GM18499 (cell line): ENCODE results near the gene RNF167.
"Not testable (repeated sequence)": the region's sequence is repeated elsewhere in the genome, so short reads cannot be mapped to it uniquely, and the experiment has no call there.

Source experiments
- ATAC-seq: cut with Tn5 transposase; IDR thresholded peaks from one replicate; pipeline ENCODE4 v1.9.1; 2021; ENCODE audit warnings: moderate number of reproducible peaks; ENCODE audit not compliant: insufficient read depth, unreplicated experiment

The RNF167 gene

DNA sequence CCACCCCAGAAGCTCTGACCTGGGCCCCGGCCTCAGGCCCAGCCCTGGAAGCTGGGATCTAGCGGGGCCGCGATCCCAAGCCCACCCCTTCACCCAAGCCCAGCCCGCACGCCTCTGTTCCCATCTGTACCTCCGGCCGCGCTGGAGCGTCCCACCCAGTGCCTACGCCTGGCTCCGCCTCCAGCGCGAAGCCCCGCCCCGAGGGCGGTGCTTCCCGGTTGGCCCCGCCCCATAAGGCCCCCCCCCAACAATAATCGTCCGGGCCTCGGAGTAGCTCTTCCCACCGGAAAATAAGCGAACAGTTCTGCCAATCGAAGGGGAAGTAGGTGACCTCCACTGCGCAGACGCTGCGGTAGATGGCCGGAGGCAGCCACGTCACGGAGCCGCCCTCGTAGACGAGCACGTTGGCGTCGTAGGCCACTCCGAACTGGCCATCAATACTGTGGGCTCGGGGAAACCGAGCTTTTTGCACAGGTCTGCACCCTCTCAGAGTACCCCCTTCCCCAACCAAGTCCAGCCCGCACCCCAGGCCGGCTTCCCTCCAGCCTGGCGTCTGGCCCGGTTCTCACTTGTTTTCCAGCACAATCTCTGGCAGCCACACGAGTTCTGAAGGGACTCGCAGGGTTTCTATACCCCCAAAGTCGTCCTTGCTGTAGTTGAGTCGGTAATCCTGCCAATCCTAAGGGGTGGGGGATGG is 38.3 kb upstream of the RNF167 start:
- no peak for ATAC-seq

DNA sequence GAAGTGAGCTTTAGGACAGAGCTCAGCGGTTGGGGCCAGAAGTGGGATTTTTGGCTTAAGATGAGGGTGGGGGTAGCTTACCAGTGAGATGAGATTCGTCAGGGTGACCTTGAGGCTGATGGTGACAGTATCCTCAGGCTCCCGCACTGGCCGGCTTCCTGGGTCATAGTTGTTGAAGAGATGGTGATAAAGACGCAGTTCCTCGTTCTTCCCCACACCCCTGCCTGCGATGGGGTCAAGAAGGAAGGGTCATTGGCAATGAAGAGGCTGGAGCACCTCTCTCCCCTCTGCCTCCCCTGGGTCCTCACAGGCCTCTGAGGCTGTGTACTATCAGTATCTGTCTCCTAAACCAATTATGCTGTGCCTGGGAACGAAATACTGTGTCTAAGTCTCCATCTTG is 37.5 kb upstream of the RNF167 start:
- no peak for ATAC-seq

DNA sequence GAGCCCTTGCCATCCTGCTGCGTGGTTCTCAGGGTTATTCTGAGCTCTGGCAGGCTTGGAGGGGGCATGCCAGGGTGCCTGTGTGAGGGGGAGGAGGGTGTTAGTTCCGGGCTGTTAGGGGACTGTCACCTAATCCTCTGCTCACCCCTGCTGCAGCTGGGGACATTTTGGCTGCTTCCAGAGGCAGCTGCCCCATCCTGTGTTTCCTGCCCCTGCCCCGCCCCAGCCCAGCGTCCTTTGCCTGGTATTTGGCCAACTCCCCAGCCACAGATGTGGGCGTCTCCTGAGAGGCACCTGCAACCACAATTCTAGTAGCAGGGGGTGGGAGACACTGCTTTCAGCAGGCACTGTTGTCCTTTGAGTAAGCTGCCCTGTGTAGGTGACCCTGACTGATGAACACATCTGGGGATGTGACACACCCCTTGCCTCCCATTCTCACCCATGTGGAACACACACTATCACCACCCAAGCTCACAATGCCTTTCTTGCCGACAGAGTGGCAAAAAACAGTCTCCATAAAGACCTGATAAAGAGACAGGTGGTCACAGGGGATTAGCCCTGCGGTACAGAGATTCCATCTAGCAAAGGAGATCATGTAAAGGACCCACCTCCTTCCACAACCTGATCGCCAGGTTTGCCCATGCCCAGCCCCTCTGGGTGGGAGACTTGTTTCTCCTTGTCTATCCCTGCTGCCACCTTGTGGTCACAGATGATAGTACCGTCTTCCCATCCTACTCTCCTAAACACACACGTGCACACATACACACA is 36.8 kb upstream of the RNF167 start, which contains the start of gene CHRNE:
Gene CHRNE, minus strand, starts transcription at position 48 of the 768 bp plus-strand sequence. Its CDS starts 35 bp downstream, at position 13.
- no peak for ATAC-seq

DNA sequence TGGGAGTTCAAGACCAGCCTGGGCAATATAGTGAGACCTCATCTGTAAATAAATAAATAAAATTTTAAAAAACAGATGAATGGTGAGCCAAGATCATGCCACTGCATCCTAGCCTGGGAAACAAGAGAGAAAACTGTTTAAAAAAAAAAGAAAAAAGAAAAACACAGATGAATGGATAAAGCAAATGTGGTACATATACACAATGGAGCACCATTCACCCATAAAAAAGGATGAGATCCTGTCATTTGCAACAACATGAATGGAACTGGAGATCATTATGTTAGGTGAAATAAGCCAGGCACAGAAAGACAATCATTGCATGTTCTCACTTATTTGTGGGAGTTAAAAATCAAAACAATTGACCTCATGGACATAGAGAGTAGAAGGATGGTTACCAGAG is 33.4 kb upstream of the RNF167 start:
- ATAC-seq = not testable (repeated sequence)

DNA sequence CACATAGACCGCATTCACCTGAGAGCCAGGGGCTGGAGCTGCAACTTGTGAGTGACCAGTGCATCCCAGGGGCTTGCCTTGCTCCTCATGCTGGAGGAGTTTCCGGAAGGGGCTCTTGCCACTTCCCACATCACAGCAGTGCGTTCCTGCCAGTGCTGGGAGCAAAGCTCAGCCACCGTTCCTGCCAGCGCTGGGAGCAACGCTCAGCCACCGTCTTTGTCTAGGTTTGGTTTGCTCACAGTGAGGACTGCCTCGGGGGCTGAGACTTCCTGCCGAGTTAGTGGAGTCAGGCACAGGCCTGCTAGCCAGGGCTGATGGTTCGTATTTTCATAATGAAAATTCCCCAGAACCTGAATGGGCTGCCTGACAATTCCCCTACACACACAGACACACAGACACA is 31.8 kb upstream of the RNF167 start:
- ATAC-seq = no peak

DNA sequence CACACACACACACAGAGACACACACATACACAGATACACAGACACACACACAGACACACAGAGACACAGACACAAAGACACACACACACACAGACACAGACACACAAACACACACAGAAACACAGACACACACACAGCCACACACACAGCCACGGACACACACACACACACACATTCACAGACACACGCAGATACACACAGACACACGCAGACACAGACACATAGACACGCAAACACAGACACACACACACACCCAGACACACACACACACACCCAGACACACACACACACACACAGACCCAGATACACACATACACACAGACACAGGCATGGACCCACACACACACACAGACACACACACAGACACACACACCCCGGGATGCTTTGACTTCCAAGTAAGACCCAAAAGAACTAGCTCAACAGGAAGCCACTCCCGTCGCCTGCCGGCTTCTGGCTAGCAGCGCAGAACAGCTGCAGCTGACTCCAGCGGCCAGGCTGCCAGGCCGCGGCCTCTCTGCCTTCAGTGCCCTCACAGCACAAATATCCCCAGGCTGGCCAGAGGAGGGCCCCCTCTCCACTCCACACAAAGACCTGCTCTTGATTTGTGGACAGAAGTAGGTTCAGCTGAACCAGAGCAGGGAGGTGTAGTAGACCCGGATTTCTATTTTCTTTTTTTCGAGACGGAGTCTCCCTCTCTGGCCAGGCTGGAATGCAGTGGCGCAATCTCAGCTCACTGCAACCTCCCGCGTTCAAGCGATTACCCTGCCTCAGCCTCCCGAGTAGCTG is 31.2 kb upstream of the RNF167 start:
- no peak for ATAC-seq

DNA sequence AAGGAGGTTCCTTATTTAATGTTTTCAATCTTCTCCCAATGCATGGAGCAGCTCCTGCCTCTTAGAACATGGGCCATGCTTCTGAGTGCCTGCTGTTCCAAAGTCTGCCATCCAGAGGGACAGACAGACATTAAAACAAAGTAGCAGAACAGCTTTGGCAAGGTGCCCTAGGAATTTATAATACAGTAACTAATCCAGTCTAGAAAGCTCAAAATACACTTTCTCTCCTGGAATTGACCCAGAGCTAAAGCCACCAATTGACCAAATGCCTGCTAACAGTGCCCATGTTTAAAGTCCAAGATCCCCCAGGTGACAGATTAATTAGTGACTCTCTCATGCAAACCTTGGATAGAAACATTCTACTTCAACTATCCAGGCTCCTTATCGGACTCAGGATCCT is 26.1 kb upstream of the RNF167 start:
- ATAC-seq = no peak

DNA sequence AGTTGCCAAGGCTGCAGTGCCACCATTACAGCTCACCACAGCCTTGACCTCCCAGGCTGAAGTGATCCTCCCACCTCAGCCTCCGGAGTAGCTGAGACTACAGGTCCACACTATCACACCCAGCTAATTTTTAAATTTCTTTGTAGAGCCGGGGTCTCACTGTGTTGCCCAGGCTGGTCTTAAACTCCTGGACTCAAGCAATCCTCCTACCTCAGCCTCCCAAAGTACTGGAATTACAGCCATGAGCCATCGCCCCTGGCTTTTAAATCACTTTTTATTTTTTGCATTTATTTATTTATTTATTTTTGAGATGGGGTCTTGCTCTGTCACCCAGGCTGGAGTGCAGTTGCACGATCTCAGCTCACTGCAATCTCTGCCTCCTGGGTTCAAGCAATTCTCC is 25.5 kb upstream of the RNF167 start:
- ATAC-seq = not testable (repeated sequence)

DNA sequence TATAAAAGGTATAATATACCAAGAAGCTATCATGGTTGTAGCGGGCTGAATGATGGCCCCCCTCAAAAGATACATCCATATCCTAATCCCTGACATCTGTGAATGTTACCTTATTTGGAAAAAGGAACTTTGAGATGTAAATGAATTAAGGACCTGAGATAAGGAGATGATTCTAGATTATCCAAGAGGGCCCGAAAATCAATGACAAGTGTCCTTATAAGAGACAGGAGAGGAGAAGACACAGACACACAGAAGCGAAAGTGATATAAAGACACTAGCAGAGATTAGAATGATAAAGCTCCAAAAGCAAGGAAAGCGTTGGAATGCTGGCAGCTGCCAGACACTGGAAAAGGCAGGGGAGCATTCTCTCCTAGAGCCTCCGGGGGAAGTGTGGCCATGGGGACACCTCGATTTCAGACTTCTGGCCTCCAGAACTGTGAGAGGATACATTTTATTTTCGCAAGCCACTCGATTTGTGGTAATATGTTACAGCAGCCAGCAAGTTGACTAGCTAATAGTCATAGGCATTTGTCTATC is 20.5 kb upstream of the RNF167 start:
- ATAC-seq = no peak

DNA sequence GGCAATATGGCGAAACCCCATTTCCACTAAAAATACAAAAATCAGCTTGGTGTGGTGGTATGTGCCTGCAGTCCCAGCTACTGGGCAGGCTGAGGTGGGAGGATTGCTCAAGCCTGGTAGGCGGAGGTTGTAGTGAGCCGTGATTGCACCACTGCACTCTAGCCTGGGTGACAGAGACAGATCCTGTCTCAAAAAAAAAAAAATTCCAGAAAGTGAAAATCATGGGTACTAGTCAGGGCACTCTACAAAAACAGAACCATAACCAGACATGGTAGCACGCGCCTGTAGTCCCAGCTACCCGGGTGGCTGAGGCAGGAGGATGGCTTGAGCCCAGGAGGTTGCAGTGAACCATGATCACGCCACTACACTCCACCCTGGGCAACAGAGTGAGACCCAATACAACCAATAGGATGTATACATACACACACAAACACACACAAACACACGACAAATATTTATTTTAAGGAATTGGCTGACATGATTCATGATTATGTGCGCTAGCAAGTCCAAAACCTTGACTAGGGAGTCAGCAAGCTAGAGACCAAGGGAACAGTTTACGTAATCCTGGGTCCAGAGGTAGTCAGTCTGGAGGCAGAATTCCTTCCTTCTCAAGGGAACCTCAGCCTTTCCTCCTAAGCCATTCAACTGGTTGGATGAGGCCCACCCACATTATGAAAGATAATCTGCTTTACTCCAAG is 19.6 kb upstream of the RNF167 start:
- no peak for ATAC-seq

DNA sequence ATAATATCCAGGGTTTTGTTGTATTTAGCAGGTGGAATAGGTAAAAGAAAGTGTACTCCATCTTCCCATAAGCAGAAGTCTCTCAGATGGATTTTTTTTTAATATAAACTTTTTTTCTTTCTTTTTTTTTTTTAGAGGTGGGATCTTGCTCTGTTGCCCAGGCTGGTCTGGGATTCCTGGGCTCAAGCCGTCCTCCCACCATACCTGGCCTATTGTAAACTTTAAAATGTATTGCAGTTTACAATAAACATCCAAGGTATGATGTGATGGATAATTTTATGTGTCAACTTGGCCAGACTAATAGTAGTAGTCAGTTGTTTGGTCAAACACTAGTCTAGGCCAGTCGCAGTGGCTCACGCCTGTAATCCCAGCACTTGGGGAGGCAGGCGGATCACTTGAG is 18.7 kb upstream of the RNF167 start:
- ATAC-seq = no peak

DNA sequence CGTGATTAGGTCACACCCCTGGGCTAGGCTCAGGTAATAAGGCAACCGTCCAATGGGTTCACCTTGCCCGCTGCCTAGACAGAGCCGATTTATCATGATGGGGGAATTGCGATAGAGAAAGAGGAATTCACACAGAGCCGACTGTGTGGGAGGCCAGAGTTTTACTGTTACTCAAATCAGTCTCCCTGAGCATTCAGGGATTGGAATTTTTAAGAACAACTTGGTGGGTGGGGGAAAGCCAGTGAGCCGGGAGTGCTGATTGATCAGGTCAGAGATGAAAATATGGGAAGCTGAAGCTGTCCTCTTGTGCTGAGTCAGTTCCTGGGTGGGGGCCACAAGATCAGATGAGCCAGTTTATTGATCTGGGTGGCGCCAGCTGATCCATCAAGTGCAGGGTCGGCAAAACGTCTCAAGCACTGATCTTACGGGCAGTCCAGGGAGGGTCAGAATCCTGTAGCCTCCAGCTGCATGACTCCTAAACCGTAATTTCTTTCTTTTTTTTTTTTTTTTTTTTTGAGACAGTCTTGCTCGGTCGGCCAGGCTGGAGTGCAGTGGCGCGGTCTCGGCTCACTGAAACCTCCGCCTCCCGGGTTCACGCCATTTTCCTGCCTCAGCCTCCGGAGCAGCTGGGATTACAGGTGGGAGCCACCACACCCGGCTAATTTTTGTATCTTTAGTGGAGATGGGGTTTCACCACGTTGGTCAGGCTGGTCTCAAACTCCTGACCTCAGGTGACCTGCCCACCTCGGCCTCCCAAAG is 13.3 kb upstream of the RNF167 start:
- ATAC-seq = not testable (repeated sequence)

DNA sequence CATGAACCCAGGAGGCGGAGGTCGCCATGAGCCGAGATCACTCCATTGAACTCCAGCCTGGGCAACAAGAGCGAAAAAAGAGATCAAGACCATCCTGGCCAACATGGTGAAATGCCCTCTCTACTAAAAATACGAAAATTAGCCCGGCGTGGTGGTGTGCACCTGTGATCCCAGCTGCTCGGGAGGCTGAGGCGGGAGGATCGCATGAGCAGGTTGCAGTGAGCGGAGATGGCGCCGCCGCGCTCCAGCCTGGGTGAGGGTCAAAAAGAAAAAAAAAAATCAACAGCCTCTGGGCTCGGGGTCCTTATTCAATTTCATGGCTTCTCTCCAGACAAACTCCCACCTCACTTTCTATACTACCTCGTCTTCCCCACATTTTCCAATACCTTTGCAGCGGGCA is 11.2 kb upstream of the RNF167 start:
- no peak for ATAC-seq

DNA sequence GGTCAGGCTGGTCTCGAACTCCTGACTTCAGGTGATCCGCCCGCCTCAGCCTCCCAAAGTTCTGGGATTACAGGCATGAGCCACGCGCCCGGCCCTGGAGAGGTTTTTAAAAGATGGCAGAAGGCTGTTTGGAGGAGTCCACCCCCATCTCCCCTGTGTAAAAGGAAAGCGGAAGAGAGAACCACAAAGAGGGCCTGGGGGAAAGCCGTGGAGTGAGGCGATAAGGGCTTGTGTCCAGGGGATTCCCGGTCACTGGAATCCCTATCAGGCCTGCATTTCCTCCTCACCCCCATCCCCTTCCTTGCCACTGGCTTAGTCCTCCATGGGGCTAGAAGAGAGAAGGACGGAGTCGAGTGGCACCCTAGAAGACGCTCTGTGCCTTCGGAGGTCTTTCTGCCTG is 8.1 kb upstream of the RNF167 start, which contains the start of gene GP1BA:
Gene GP1BA, plus strand, starts transcription at position 315 of the 400 bp plus-strand sequence. CDS start 328 bp downstream, outside the sequence.
- ATAC-seq = no peak

DNA sequence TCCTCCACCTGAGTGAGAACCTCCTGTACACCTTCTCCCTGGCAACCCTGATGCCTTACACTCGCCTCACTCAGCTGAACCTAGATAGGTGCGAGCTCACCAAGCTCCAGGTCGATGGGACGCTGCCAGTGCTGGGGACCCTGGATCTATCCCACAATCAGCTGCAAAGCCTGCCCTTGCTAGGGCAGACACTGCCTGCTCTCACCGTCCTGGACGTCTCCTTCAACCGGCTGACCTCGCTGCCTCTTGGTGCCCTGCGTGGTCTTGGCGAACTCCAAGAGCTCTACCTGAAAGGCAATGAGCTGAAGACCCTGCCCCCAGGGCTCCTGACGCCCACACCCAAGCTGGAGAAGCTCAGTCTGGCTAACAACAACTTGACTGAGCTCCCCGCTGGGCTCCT is 7.3 kb upstream of the RNF167 start:
- no peak for ATAC-seq

DNA sequence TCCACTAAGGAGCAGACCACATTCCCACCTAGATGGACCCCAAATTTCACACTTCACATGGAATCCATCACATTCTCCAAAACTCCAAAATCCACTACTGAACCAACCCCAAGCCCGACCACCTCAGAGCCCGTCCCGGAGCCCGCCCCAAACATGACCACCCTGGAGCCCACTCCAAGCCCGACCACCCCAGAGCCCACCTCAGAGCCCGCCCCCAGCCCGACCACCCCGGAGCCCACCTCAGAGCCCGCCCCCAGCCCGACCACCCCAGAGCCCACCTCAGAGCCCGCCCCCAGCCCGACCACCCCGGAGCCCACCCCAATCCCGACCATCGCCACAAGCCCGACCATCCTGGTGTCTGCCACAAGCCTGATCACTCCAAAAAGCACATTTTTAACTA is 6.4 kb upstream of the RNF167 start:
- no peak for ATAC-seq

DNA sequence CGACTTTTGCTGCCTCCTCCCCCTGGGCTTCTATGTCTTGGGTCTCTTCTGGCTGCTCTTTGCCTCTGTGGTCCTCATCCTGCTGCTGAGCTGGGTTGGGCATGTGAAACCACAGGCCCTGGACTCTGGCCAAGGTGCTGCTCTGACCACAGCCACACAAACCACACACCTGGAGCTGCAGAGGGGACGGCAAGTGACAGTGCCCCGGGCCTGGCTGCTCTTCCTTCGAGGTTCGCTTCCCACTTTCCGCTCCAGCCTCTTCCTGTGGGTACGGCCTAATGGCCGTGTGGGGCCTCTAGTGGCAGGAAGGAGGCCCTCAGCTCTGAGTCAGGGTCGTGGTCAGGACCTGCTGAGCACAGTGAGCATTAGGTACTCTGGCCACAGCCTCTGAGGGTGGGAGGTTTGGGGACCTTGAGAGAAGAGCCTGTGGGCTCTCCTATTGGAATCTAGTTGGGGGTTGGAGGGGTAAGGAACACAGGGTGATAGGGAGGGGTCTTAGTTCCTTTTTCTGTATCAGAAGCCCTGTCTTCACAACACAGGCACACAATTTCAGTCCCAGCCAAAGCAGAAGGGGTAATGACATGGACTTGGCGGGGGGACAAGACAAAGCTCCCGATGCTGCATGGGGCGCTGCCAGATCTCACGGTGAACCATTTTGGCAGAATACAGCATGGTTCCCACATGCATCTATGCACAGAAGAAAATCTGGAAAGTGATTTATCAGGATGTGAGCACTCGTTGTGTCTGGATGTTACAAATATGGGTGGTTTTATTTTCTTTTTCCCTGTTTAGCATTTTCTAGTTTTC is 5.7 kb upstream of the RNF167 start:
- no peak for ATAC-seq

DNA sequence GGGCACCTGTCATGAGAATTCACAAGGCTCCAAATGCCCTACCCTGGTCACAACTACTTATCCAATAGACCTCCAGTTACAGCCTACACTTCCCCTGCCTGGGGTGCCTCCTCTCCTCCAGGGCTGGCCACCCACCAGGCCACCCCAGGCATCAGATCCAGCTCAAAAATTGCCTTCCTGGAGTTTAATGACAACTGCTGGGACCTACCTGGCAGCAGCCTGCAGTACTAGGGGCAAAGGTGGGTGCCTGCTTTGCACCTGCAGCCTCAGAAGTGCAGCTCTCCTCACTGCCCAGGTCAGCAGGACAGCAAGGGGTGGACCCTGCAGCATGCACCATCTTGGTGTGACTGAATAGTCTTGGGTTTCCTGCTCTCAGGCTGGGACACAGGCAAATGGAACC is 4.4 kb upstream of the RNF167 start:
- ATAC-seq = no peak

DNA sequence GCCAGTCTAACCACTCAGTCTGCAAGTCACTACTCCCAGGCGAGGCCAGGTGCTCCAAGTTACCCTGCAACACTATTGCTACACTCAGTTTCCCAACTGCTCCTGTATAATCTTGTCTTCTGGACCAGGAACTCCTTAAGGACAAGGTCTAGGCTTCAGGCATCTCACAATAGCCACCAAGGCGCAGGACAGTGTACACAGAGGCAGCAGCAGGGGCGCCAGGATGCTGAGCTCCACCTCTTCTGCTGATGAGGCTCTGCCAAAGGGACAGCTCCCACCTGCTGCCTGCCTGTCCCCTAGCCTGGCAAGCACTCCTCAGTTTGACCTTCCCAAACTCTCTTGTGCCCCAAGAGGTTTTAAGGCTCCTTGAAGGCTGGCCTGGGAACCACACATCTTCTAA is 3.6 kb upstream of the RNF167 start:
- no peak for ATAC-seq
